ENCODE measurements around the gene FUCA2. TPM values are rescaled to one million over a fixed set of nuclear protein-coding genes. Genes with fewer than 3 reads are reported as not detected.

FUCA2 gene
- total and polyA plus RNA-seq, 2 of the 8 experiments (the other 6 are each of a cell fraction or from before 2014, with no cell fraction given) = 24.2 to 47.2 TPM

DNA sequence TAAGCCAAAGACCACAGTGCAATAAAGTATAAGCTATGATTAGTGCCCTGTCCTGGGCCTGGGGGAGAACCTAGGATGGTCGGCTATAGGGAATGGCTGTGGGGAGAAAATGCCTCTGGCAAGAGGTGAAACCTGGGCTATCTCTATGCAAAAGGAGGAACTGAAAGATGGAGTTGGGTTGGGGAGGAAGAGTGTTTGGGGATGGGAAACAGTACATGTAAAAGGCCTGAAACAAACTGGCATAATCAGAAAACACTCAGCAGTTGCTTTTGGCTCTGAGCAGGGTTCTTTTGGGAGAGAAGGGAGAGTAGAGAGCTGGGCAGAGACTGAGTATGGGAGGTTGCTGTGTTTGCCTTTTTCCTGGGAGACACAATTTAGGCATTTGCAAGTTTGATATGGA, 31.9 kb upstream of the FUCA2 start:
- Histone ChIP-seq H2BK15ac (ENCODE audit: low read length) (no peak overlapping the region), H4K8ac (ENCODE audit: extremely low read depth, insufficient read depth, low read length) (no peak overlapping the region), H3K23ac (ENCODE audit: insufficient read length) (no peak overlapping the region), H2BK120ac (replicated peaks; ENCODE audit: low read depth, low read length) (no peak overlapping the region), H4K91ac (replicated peaks; ENCODE audit: insufficient read length, low read length) (no peak overlapping the region), H2BK12ac (ENCODE audit: low read depth, low read length) (no peak overlapping the region), H3K79me1 (ENCODE audit: low read depth, low read length) (no peaks in the 10 kb centered on the region), H3K14ac (ENCODE audit: insufficient read length) (no peak overlapping the region), H3K36me3 (ENCODE audit: control insufficient read depth in 2 of 4, insufficient read depth in 4 of 4, low read length in 3 of 4) (no peaks in the 10 kb centered on the region), H3K4ac (replicated peaks; ENCODE audit: insufficient read length, low read depth, low read length) (no peak overlapping the region), H2AFZ (ENCODE audit: low read length) (no peak overlapping the region), H2BK20ac (ENCODE audit: low read length) (no peak overlapping the region), H3K9ac (replicated peaks in 1 of 4; ENCODE audit: extremely low read depth in 1 of 4, low read depth in 3 of 4, low read length in 3 of 4) (no peak overlapping the region), H3K4me1 (replicated peaks in 1 of 4; ENCODE audit: control insufficient read depth in 3 of 4, insufficient read depth in 4 of 4, low read length in 3 of 4) (peaks cover 2 to 10% (median 6%) of the 10 kb centered on the region in 4 experiments; a peak in 6 of 7 replicates), H3K4me3 (ENCODE audit: extremely low read depth in 1 of 4, insufficient read depth in 2 of 4, low read depth in 3 of 4, low read length in 4 of 4) (no peak overlapping the region), H2AK5ac (ENCODE audit: low read depth, low read length) (no peak overlapping the region), H3K23me2 (ENCODE audit: low read depth, low read length) (no peaks in the 10 kb centered on the region), H2BK5ac (ENCODE audit: low read depth, low read length) (no peak overlapping the region), H3K79me2 (ENCODE audit: control insufficient read depth in 1 of 2, insufficient read depth in 2 of 2, low read length in 2 of 2) (no peaks in the 10 kb centered on the region), H3K18ac (ENCODE audit: extremely low read depth, low read length) (no peak overlapping the region), H3K27me3 (replicated peaks in 1 of 4; ENCODE audit: control insufficient read depth in 3 of 4, extremely low read depth in 1 of 4, insufficient read depth in 3 of 4, low read length in 3 of 4) (peaks cover 0 to 5% (median 4%) of the 10 kb centered on the region in 4 experiments; a peak in 6 of 7 replicates), H3K56ac (replicated peaks; ENCODE audit: insufficient read length, low read depth, low read length) (no peak overlapping the region), H4K5ac (ENCODE audit: insufficient read length, low read depth, low read length) (no peak overlapping the region), H3K27ac (ENCODE audit: low read depth, low read length) (no peak overlapping the region), H4K20me1 (replicated peaks in 1 of 2; ENCODE audit: control insufficient read depth in 1 of 2, insufficient read depth in 2 of 2, low read length in 2 of 2) (no peaks in the 10 kb centered on the region), H3K4me2 (ENCODE audit: insufficient read depth in 1 of 2, low read depth in 2 of 2, low read length in 2 of 2) (no peak overlapping the region), H3K9me3 (ENCODE audit: insufficient read depth in 2 of 2, low read depth in 1 of 2, low read length in 1 of 2) (no peaks in the 10 kb centered on the region)
- 80% methylated on average over 1 of the region's 1 CpG; no CpG with 5 or more reads in 1 of the 2 experiments for WGBS, 2 experiments (ENCODE audit: extremely low coverage in 1 of 2, insufficient coverage in 1 of 2, insufficient read length in 1 of 2, insufficient replicate concordance in 2 of 2, low coverage in 1 of 2, low lambda C conversion rate in 2 of 2, missing lambda C conversion rate in 1 of 2)
- DNase-seq (ENCODE audit: low read depth in 1 of 2, low spot score in 2 of 2) = no peak
- ChIA-PET CTCF (ENCODE audit: partially characterized antibody) (interaction anchor here (0.8 to 1.8 kb wide), 5 partner anchors 13 to 470 kb away, joined by 3 to 7 read pairs (median 5); no protein-coding TSS in a partner anchor), POLR2A (ENCODE audit: partially characterized antibody) (no interaction called here)
- FAIRE-seq = no peak
- TF ChIP-seq, protein P1, sequence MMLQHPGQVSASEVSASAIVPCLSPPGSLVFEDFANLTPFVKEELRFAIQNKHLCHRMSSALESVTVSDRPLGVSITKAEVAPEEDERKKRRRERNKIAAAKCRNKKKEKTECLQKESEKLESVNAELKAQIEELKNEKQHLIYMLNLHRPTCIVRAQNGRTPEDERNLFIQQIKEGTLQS (IDR thresholded peaks at IDR 0.05; ENCODE audit: insufficient read depth, low read depth, low read length) = no peak
- no peak for TF ChIP-seq JUN (IDR thresholded peaks at IDR 0.05; ENCODE audit: low read depth, low read length)
- no peak for TF ChIP-seq BRCA1 (IDR thresholded peaks at IDR 0.05; ENCODE audit: low read depth, low read length)
- TF ChIP-seq SAP30 (IDR thresholded peaks at IDR 0.05; ENCODE audit: insufficient read depth, insufficient replicate concordance, low read length) = no peak
- TF ChIP-seq FOSL1 (IDR thresholded peaks at IDR 0.05; ENCODE audit: insufficient read depth, low read depth, low read length) = no peak
- no peak for TF ChIP-seq TAF1 (IDR thresholded peaks at IDR 0.05; ENCODE audit: low read depth, low read length)
- TF ChIP-seq SP4 (IDR thresholded peaks at IDR 0.05; ENCODE audit: low read length) = no peak
- no peak for TF ChIP-seq TBP (IDR thresholded peaks at IDR 0.05; ENCODE audit: low read depth, low read length)
- TF ChIP-seq, protein P2, sequence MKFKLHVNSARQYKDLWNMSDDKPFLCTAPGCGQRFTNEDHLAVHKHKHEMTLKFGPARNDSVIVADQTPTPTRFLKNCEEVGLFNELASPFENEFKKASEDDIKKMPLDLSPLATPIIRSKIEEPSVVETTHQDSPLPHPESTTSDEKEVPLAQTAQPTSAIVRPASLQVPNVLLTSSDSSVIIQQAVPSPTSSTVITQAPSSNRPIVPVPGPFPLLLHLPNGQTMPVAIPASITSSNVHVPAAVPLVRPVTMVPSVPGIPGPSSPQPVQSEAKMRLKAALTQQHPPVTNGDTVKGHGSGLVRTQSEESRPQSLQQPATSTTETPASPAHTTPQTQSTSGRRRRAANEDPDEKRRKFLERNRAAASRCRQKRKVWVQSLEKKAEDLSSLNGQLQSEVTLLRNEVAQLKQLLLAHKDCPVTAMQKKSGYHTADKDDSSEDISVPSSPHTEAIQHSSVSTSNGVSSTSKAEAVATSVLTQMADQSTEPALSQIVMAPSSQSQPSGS (IDR thresholded peaks at IDR 0.05; ENCODE audit: low read length) = no peak
- TF ChIP-seq KDM1A (IDR thresholded peaks at IDR 0.05; ENCODE audit: borderline replicate concordance, low read length) = no peak
- TF ChIP-seq CHD2 (IDR thresholded peaks at IDR 0.05; ENCODE audit: low read length) = no peak
- no peak for TF ChIP-seq RAD21 (IDR thresholded peaks at IDR 0.05 in 1 of 2, conservative IDR thresholded peaks at IDR 0.05 in 1 of 2; ENCODE audit: low read depth in 2 of 2, low read length in 2 of 2)

Data from H1 (cell line).